CD4-positive, alpha-beta T cell treated with Interferon gamma for 1 hour (primary cell): Measurements from ENCODE around the gene KRTAP10-2.
"Not testable (repeated sequence)": the region's sequence is repeated elsewhere in the genome, so short reads cannot be mapped to it uniquely, and the experiment has no call there.

Experiments used
- DNase-seq: peaks from one replicate; pipeline ENCODE4 v3.0.0-alpha.2; 2020

KRTAP10-2 gene, protein sequence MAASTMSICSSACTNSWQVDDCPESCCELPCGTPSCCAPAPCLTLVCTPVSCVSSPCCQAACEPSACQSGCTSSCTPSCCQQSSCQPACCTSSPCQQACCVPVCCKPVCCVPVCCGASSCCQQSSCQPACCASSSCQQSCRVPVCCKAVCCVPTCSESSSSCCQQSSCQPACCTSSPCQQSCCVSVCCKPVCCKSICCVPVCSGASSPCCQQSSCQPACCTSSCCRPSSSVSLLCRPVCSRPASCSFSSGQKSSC

DNA sequence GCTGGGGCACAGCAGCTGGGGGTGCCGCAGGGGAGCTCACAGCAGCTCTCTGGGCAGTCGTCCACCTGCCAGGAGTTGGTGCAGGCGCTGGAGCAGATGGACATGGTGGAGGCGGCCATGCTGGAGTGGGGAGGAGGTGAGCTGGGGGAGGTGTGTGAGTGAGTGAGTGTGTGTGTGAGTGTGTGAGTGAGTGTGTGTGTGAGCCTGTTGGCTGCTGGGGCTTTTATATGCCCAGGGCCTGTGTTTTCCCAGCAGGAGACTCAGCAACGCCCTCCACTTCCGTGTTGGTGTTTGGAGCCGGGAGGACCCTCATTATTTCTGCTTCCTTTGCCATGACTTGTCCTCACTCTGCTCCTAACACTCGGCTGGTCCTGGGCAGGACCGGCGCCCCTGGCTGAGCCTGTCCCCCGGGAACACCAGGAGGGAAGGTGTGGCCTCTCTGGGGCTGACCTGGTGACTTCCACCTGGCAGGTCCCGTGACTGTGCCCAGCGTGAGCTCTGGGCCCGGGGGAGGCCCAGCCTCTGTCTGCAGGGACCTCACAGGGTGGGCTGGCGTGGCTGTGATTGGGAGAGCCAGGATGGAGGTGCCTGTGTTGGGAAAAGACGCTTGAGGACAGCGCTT, at the start of gene KRTAP10-2:
TSS of gene KRTAP10-2 (minus strand) at position 166 of the 622 bp plus-strand sequence. CDS start at position 119, 47 bp downstream.
- DNase-seq: no peak

DNA sequence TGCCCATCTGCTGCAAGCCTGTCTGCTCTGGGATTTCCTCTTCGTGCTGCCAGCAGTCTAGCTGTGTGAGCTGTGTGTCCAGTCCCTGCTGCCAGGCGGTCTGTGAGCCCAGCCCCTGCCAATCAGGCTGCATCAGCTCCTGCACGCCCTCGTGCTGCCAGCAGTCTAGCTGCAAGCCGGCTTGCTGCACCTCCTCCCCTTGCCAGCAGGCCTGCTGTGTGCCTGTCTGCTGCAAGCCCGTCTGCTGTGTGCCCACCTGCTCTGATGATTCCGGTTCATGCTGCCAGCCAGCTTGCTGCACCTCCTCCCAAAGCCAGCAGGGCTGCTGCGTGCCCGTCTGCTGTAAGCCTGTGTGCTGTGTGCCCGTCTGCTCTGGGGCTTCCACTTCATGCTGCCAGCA, 49.8 kb upstream of the KRTAP10-2 start:
- not testable (repeated sequence) for DNase-seq

DNA sequence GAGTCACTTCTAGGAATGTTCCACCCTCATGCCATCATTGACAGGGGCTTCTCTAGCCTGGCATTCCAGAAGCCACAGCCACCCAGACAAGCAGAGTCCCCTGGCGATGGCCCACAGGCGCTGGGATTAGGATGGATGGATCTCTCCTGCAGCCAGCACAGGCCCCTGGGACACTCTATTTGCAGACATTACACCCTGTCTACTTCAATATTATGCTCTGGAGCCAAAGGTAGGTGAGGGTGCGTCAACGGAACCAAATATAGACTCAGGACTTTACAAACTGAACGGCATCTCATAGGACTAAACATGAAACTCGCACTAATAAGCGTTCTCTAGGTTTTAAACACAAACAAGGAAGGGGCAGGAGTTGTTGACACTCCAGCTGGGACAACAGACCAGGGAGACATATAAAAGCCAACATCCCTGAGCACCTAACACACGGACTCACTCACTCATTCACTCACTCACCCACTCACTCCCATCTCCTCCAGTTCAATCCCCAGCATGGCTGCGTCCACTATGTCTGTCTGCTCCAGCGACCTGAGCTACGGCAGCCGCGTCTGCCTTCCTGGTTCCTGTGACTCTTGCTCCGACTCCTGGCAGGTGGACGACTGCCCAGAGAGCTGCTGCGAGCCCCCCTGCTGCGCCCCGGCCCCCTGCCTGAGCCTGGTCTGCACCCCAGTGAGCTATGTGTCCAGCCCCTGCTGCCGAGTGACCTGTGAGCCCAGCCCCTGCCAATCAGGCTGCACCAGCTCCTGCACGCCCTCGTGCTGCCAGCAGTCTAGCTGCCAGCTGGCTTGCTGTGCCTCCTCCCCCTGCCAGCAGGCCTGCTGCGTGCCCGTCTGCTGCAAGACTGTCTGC, 49.0 kb upstream of the KRTAP10-2 start, which contains the start of gene KRTAP10-7:
TSS of gene KRTAP10-7 (plus strand) at position 480 of the 861 bp plus-strand sequence. CDS start at position 505, 25 bp downstream.
- DNase-seq: not testable (repeated sequence)

DNA sequence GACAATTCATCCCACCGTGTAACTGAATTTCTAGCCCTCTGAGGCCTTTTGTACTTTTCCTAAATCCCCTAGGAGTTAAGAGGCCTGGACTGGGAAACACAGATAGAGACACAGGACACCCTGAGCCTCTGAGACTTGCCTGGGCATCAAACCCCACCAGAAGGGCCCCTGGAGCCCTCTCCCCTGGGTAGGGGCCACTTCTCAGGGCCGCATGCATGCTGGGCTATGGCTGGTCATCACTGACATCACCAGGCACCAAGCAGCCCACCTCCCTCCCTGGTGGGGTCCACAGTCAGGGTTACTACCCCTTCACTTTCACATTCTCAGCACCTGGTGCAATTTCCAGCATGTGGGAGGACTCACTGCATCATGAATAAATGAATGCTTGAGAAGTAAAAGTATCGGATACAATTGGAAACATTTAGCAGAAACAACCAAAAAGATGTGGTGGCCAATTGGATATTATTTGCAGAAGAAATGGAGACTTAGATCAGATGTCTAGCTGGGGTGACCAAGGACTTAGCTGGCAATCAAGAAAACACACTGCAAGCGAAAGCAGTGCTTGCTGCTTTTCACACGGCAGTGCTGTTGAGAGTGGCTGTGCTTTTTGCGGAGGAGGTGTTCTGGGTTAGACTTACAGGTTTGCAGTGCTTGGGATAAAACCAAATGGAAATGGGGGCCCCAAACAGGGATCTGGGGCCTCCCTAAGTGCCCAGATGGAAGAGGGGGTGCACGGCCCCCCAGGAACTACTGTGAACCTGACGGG, 48.1 kb upstream of the KRTAP10-2 start:
- DNase-seq: no peak

DNA sequence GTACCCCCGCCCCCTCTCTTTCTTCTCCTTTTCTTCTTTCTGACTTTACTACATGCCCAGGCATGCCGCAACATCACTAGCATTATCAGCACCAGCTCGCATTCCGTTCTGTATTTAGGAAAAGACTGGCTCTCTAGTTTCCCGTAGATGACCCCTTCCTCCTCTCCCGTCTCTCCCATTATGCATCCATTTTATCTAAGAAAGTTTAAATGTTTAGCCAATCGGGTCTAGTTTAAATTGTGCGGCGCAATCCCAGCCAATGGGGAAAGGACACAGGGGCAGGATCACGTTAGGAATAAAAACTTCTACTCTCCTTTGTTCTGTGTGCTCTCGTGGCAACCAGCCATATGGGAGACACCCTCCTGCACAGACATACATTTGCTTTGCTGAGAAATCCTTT, 46.8 kb upstream of the KRTAP10-2 start:
- no peak for DNase-seq

DNA sequence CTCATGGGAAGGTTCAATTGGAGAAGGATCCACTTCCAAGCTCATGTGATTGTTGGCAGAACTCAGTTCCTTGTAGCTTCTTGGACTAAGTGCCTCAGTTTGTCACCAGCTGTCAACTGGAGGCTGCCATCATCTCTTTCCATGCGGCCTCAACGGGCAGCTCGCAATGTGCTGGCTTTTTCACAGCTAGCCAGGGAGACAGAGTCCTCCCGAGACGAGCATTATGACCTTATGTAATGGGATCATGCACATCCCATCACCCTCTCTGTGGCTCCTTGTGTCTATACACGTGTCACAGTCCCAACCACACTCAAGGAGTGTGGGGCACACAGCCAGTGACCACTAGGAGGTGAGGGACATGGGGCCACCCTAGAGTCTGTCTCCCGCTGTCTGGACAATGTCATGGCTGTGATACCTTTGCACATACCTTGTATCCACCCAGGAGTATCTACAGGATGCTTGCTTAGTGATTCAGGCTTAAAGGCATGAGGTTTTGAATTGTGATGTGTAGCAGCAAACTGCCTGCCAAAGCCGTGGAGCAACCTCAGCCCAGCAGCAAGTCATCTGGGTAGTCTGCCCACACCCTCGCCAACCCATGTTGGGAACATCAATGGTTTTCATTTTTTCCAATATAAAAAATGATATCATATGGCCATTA, 44.9 kb upstream of the KRTAP10-2 start:
- DNase-seq: no peak

DNA sequence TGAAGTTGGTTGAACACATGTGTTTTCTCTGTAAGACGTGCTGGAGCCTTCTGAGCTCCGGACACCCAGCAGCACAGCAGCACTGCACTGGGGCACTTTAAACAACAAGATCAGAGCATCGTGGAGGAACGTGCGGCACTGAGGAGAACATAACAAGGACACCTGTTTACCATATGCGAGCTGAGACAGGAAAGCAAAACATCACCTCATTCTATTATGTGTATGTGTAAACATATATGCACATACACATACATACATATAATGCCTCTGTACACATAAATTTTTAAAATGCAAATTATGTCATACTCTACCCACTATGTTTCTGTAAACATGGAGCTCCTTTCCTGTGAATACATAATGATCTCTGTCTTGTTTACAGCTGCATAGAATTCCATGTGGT, 44.2 kb upstream of the KRTAP10-2 start:
- no peak for DNase-seq

DNA sequence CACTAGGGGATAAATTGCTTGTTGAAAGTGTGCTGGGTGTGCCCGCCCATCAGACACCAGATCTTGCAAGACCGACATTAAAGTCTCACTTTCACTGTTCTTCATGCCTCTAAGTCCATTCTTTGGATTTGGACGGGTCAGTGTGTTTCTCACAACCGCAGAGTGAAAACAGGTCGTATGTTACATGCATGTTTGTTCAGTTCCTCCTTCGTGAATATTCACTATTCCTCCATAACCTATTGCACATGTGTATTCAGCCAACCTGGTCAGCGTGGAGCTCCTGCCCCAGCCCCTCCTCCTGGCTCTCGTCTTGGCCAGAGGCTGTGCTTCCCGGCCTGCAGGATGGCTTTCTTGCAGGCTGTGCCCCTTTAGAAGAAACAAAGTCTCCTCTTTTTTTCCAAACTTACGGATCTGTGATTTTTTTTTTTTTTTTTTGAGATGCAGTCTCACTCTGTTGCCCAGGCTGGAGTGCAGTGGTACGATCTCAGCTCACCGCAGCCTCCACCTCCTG, 43.2 kb upstream of the KRTAP10-2 start:
- no peak for DNase-seq

DNA sequence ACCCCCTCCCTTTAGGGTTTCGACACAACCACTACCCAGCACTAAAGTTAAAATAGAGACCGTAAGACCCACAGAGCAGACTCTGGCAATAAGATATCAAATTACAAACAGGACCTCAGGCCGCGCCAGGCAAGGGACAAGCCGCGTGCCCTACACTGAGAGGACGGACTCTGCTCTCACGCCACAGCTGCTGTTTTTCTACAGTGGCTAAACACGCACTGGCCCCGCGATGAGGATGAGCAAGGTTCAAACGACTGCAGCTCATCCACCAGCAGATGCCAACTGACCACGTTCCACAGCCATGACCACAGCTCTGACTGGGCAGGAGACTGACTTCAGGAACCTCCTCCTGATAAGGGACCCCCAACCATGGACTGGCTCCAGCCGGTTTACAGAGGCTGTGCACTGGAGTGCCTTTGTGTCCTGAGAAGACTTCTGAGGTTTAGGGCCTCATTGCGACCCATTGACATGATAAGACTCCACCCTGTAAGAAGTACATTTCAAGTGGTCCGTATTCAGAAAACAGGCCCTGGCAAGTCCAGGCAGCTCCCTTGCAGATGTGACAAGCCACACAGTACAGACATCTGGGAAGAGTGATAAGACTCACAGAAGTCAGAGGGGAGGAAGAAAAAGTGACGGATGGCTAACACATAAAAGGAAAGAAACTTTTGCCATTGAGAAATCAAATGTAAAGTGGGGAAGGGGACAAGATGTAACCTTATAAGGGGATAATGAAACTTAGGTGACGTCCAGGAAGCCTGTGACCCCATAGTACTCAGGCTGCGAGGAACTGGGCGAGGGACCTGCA, 42.5 kb upstream of the KRTAP10-2 start:
- DNase-seq: no peak

DNA sequence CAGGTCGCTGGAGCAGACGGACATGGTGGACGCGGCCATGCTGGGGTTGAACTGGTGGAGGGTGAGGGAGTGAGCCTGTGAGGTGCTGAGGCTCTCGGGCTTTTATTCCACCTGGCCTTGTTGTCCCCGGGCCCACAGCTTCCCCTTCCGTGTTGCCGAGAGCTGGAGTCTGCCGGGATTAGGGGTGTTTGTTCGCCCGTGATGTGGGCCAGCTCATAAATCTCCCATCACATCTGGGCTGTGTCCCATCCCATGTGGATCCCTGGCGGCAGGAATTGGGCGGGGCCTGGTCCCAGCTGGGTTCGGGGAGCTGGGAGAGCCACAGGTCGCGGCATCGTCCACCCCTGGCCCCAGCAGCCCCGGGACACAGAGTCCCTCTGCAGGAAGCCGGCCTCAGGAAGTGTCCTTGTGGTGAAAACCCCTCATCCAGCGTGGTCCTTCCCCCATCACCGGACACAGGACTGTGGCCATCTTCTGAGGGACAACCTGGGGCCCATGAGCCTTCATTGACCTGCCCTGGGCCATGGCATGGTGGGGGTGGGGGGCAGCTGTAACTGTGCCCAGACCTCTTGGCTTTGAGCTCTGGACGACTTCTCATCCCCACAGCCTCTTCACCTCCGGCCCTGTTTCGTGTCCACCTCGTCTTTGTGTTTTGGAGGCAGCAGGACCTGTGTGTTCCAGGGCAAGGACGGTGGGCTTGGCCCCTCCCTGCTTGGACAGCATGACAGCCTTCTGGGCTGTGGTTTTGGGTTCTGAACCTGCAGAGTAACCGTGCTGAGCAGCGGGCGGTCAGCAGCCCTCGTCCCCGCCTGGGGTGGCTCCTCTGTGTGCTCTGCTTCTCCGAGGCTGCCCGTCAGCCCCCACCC, 41.4 kb upstream of the KRTAP10-2 start, which contains the start of gene KRTAP10-6:
TSS of gene KRTAP10-6 (minus strand) at position 60 of the 866 bp plus-strand sequence. CDS start at position 39, 21 bp downstream.
- DNase-seq: no peak

DNA sequence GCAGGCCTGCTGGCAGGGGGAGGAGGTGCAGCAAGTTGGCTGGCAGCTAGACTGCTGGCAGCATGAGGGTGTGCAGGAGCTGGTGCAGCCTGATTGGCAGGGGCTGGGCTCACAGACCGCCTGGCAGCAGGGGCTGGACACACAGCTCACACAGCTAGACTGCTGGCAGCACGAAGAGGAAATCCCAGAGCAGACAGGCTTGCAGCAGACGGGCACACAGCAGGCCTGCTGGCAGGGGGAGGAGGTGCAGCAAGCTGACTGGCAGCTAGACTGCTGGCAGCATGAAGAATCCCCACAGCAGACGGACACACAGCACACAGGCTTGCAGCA, 40.5 kb upstream of the KRTAP10-2 start:
- not testable (repeated sequence) for DNase-seq

DNA sequence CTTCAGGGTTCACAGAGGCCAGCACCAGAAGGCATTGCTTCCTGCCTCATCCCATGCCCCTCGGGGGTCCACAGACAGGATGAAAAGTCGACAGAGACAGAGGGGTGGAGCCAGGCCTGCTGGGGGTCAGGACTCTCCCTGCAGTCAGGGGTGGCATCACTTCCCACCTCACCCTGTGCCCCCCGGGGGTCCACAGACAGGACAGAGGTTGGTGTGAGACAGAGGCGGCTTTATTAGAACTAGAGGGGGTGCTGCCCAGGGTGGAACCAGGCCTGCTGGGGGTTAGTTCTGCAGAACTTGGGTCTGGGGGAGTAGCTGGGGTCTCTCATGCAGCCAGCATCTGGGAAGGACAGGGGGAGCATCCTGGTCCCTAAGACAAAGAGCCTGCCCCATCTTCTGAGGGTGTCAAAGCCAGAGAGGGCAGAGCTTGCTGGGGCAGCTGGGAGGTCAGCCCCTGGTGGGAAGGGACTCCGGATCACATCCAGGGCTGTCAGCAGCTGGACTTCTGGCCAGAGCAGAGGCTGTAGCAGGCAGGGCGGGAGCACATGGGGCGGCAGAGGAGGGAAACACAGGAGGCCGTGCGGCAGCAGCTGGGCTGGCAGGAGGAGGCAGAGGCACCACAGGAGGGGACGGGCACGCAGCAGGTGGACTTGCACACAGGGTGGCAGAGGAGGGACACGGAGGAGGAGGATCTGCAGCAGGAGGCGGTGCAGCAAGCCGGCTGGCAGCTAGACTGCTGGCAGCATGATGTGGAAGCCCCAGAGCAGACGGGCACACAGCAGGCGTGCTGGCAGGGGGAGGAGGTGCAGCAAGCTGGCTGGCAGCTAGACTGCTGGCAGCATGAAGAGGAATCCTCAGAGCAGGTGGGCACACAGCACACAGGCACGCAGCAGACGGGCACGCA, 39.8 kb upstream of the KRTAP10-2 start:
- DNase-seq: not testable (repeated sequence)

DNA sequence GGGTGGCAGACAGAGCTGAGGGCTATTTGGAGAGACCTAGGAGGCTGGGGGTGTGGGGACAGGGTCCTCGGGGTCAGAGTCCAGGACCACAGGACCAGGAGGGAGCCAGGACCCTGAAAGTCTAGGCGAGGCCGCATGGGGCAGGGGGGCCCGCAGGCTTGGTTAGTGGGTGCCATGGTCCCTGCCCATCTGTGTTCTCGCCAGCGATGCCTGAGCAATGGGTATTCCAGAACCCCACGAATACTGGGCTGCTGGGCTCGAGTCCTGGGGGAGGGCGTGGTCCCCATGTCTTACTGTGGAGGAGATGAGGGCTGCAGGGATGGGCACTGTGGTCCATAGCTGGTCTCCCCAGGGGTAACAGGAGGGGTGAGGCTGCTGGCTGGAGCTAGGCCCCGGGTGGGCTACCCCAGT, 39.0 kb upstream of the KRTAP10-2 start:
- DNase-seq: no peak

DNA sequence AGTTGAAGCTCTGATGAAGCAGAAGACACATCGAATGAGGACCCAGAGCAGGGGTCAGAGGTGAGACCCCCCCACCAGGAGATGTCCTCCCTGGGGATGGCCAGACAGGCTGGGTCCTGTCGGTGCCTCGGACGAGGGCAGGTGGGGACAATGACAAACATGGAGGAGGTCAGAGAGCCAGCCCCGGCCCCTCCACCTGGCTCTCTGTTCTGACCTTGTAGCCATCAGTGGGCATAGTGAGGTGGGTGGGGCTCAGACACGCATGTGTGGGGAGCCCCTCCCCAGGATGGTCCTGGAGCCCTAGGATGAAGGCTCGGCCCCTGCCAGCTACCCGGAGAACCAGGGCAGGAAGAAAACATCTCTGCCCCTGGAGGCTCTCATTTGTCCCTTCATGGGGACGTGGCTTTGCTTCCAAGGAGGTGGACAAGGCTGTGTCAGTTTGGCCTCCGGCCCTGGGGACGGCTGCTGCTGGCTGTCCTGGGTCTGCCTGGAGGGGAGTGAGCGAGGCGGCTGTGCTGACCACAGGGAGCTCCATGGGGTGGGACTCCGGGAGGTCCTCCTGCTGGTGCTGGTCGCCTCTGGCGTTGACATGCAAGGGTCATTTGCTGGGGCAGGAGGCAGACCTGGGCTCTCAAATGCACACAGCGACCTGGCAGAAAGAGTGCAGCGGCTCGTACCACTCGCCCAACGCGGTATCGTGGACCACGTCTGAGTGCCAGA, 38.4 kb upstream of the KRTAP10-2 start:
- DNase-seq: no peak

DNA sequence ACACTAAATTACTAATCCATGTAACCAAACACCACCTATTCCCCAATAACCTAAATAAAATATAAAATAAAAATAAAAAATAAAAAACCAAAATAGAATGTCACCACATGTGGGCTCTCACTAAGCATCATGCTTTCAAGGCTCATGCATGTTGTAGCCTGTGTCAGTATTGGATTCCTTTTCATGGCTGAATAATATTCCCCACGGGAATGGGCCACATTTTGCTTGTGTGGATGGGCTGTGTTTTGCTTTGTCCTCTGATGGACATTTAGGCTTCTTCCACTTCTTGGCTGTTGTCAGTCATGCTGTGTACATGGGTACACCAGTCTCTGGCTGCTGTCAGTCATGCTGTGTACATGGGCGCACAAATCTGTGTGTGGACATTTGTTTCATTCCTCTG, 37.8 kb upstream of the KRTAP10-2 start:
- no peak for DNase-seq

DNA sequence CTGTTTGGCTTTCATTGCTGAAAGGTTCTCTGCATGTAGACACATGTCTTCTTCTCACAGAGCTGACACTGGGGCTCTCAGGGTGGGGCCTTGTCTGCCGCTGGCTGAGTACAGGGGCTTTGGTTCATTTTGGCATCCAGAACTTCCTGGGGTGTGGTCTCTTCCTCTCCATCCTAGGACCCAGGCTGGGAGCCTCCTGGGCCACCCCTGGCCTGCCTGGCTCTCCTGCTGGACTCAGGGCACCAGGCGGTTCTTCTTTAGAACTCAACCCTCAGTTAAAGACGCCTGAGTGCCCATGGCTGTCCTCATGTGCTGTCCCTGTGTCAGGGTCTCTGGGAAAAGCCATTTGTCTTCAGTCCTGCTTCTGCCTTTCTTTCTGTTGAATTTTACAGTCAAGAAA, 34.6 kb upstream of the KRTAP10-2 start:
- no peak for DNase-seq

DNA sequence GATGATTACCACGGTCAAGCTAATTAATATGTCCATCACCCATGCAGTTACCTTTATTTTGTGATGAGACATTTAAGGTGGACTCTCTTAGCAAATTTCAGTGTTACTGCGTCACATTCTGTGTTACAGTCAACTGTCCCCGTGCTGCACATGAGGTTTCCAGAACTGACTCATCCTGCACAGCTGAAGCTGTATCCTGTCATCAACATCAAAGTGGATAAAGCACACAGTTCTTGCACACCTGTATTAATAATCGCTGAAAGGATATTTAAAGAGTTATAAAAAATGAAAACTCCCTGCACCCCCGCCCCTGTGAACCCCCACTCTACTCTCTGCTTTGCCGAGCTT, 32.5 kb upstream of the KRTAP10-2 start:
- DNase-seq: no peak

DNA sequence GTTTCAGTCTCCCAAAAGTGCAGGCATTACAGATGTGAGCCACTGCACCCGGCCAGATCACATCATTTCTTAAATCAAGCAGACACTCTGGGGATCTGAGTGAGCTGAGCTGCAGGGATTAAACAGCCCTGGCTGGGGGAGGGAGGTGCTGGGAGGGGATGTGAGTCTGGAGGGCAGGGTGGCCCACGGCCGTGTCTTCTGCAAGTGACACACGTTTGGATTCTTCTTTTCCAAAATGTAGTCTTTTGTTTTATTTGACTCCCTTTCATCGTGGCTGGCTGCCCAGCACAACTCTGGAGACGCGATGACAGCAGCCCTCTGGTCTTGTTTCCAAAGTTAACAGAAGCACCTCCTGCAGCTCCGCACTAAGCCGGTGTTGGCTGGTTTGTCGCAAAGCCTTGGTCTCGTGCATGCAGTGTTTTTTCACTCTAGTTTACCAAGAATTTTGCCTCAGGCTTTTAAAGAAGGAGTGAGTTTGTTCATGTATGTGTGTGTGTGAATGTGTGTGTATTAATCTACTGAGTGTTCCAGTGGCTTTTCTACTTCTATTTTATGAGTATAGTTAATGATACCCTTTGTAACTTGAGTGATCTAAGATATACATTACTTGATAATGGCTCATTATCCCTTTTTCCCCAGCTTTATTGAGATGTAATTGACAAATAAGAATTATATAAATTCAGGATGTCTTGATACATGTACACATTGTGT, 31.9 kb upstream of the KRTAP10-2 start:
- DNase-seq: no peak
